Measurements from ENCODE around the gene PPP1R9A.

PPP1R9A gene

GRCh38 chr7:95157381-95157780 is 250.0 kb downstream of the PPP1R9A start:
- DNase-seq (ENCODE audit: low read depth): no peak
- in situ Hi-C loops (cut with HindIII; ENCODE audit: low sequenced_read_pairs): no loop called here
- TF ChIP-seq CTCF (IDR thresholded peaks at IDR 0.05; ENCODE audit: low read depth, low read length, missing control alignments): no peak
- H3K4me3 ChIP-seq (ENCODE audit: low read depth, low read length): no peak overlapping the region

GRCh38 chr7:95169678-95170077 is 262.3 kb downstream of the PPP1R9A start:
- DNase-seq (ENCODE audit: low read depth): peak; percentile 3
- in situ Hi-C loops (cut with HindIII; ENCODE audit: low sequenced_read_pairs): no loop called here
- no peak for TF ChIP-seq CTCF (IDR thresholded peaks at IDR 0.05; ENCODE audit: low read depth, low read length, missing control alignments)

DNA sequence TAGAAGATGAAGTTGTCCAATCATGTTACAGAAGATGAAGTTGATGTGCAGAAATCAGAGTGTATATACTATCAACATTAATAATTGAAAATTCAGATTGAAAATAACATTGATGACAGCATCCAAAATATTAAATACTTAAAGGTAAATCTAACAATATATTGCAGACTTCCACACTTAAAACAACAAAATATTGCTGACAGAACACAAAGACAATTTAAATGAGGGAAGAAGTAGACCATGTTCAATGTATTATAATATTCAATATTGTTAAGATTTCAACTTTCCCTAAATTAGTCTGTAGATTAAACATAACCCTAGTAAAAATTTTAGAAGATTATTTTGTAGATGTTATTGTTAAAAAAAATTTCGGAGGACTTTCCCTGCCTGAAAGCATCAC is 265.0 kb downstream of the PPP1R9A start:
- in situ Hi-C loops (cut with HindIII; ENCODE audit: low sequenced_read_pairs): no loop called here
- no peak for TF ChIP-seq CTCF (IDR thresholded peaks at IDR 0.05; ENCODE audit: low read depth, low read length, missing control alignments)
- H3K4me3 ChIP-seq (ENCODE audit: low read depth, low read length): no peak overlapping the region
- DNase-seq (ENCODE audit: low read depth): no peak

More at GRCh38 chr7:95169678-95170077, 262.3 kb downstream of the PPP1R9A start:
- H3K4me3 ChIP-seq (ENCODE audit: low read depth, low read length): no peak overlapping the region

GRCh38 chr7:95190515-95190914 is 283.1 kb downstream of the PPP1R9A start:
- in situ Hi-C loops (cut with HindIII; ENCODE audit: low sequenced_read_pairs): no loop called here
- TF ChIP-seq CTCF (IDR thresholded peaks at IDR 0.05; ENCODE audit: low read depth, low read length, missing control alignments): no peak
- no peak overlapping the region for H3K4me3 ChIP-seq (ENCODE audit: low read depth, low read length)
- no peak for DNase-seq (ENCODE audit: low read depth)

GRCh38 chr7:95191795-95192194 is 284.4 kb downstream of the PPP1R9A start:
- no peak for TF ChIP-seq CTCF (IDR thresholded peaks at IDR 0.05; ENCODE audit: low read depth, low read length, missing control alignments)
- in situ Hi-C loops (cut with HindIII; ENCODE audit: low sequenced_read_pairs): no loop called here
- no peak for DNase-seq (ENCODE audit: low read depth)
- no peak overlapping the region for H3K4me3 ChIP-seq (ENCODE audit: low read depth, low read length)

DNA sequence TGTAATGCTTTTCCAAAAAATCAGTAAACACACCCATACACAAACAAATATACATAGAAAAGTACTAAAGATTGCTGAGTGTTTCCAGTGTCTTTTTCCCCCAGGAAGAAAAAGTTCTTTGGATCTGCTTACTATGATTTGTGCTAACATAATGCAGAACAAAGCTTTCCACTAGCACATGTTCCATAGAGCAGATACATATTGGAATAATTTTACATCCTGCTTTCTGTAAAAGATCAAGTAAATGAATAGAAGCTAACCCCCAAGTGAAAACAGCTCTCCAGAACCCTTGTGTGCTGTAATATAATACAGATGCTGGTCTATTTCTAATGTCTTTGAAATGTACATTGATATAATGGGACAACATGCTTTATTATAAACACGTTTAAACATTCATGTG is 291.5 kb downstream of the PPP1R9A start:
- no peak for TF ChIP-seq CTCF (IDR thresholded peaks at IDR 0.05; ENCODE audit: low read depth, low read length, missing control alignments)
- no peak for DNase-seq (ENCODE audit: low read depth)
- in situ Hi-C loops (cut with HindIII; ENCODE audit: low sequenced_read_pairs): no loop called here
- no peak overlapping the region for H3K4me3 ChIP-seq (ENCODE audit: low read depth, low read length)

Measured in astrocyte of the cerebellum (primary cell).